HG02759 (cell line): ENCODE data around the gene LRRC4C.

Source experiments
- ATAC-seq: cut with Tn5 transposase; IDR thresholded peaks from one replicate; pipeline ENCODE4 v1.9.1; 2021; ENCODE audit warnings: mild to moderate bottlenecking, moderate library complexity; ENCODE audit not compliant: unreplicated experiment

The LRRC4C gene

GRCh38 chr11:41419901-41420300, 39.6 kb downstream of the LRRC4C start:
- ATAC-seq, result no peak

GRCh38 chr11:41414771-41415440, 44.5 kb downstream of the LRRC4C start:
- ATAC-seq, result no peak

GRCh38 chr11:41413843-41414242, 45.6 kb downstream of the LRRC4C start:
- ATAC-seq, result no peak

GRCh38 chr11:41405812-41406211, 53.6 kb downstream of the LRRC4C start:
- no peak for ATAC-seq

- ATAC-seq, result no peak
Measured at GRCh38 chr11:41404109-41404508, 55.3 kb downstream of the LRRC4C start.

DNA sequence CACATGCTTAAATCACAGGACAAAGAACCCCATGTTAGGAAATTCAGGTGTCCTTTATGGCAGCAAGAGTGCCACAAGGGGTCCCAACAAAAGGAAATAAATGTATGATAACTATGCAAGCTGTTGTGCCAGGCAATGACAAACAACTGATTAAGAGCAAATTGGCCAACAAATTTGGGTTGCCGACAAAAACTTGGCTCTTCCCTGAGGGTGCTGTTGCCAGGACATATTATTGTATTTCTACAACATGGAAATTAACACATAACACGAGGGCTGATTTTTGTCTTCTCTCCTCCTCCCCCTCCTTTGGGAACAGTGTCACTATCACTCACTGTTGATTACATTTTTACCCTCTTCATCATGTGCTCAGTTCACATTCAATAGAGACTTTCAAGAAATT, 56.0 kb downstream of the LRRC4C start:
- ATAC-seq, result no peak

DNA sequence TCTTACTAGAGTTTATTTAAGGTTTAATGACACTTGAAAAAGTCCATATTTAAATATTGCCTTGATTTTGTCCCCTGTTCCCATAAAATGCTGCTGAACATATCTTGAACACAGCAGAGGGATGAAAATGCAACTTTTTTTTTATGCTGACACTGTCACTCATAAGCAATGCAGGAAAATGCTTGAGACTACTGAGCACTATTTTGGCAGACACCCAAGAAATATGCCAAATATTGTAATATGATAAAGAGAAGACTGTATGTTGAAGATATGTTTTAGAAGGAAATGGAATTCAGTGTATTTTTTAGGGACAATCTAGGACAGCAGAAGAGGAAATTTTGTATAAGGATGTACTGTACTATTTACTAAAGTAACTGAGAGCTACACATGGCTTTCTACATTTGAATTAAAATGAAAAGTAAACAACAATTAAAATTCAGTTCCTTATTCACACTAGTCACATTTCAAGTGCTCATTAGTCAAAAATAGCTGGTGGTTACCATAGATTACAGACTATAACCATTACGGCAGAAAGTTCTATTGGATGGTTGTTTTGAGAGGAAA, 58.6 kb downstream of the LRRC4C start:
- no peak for ATAC-seq

DNA sequence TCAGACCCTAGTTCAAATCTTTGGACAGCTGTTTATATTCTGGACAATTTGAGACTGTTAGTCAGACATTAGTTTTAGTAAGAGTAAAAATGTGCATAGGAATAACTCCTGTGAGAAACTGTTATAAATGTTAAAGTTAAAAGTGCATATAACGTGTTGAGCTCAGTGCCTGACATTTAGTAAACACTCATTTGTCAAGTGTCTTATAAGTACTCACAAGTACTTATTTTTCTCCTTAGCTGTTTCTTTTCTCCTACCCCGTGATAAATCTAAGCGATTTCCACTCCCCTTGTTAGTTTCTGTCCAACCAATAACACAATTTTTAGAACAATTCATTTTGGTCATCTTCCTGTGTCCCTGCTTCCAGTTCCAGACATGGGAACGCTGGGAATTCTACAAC, 59.3 kb downstream of the LRRC4C start:
- no peak for ATAC-seq

GRCh38 chr11:41399323-41399722, 60.1 kb downstream of the LRRC4C start:
- ATAC-seq, result no peak

- ATAC-seq, result no peak
Measured at GRCh38 chr11:41398175-41398574, 61.3 kb downstream of the LRRC4C start.

DNA sequence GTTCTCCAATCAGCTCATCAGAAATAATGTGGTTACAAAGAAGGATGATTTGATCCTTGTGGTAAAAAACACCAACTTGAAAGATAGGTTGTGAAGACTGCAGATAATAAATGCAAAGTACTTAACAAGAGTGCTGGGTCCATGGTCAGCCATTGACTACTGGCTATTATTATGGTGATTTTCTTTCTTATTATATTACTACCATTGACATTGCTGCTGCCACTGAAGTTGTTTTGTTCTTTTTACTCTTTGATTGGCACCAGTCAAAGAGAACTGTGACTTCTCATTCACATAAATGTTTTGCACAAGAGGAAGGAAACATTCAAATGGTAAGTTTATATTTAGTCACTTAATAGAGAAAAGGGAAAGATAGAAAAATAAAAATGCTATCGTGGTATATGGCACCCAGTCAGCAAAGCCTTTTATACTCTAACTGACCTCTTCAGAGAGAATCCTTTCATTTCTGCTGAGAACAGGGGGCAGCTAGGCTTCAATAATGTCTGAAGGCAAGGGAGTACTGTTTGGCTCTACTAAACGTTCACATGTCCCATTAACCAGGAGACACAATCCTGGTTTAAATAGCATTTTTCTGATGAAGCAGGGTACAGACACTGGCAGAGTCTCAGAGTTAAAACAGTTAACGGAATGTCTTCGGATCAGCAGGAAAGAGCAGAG, 64.8 kb downstream of the LRRC4C start:
- no peak for ATAC-seq

- ATAC-seq, result no peak
Measured at GRCh38 chr11:41392596-41392995, 66.9 kb downstream of the LRRC4C start.

DNA sequence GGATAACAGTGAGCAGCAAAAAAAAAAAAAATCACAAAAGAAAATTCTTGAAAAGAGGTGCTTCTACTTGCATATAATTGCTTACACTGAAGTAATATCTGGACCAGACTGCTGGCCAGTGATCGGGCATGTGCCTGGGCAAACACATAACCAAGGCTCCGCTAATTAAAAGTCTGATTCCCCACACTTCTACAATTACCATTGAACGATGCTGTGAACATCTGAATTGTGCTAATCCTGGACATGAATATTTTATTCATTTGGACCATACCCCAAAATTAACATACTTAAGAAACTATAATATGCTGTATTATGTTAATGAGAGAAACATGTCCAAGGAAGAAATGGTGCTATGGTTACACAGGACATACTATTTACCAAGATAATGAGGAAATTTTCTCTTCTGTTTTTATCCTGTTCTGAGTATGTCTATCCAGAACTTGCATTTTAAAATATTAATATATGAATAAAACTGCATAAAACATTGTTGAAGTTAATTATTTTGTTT, 69.8 kb downstream of the LRRC4C start:
- no peak for ATAC-seq

DNA sequence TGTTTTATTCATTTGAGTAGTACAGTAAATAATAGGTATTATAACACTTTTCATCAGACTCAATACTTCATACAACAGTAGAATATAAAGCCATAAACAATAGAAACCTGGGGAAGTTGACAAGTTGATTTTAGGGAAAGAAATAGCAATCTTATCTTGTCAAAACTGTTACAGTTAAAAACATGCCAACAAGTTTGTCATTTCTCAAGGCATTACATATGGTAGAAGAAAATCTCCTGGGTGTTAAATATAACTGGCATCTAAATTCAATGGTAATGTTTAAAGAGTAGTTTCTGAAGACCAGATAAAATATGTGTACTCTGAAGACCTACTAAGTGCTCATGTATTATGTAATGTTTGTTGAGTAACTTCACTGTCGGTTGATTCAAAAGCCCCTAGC, 75.1 kb downstream of the LRRC4C start:
- no peak for ATAC-seq

DNA sequence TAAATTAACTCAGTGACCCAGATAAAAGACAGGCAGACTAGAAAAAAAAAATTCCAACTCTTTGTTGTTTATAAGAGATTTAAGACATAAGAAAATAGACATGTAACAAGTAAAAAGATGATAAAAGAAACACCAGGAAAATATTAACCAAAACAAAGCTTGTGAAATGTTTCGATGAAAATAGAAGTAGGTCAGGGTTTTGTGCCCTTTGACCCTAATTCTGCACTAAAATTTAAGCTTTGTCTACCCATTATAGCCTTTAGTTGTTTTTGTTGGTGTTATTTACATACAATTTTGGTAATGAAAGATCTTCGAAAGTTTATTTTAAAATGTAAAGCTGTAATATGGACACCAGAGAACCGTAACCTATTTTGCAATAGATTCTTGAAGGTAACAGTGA, 75.7 kb downstream of the LRRC4C start:
- no peak for ATAC-seq

DNA sequence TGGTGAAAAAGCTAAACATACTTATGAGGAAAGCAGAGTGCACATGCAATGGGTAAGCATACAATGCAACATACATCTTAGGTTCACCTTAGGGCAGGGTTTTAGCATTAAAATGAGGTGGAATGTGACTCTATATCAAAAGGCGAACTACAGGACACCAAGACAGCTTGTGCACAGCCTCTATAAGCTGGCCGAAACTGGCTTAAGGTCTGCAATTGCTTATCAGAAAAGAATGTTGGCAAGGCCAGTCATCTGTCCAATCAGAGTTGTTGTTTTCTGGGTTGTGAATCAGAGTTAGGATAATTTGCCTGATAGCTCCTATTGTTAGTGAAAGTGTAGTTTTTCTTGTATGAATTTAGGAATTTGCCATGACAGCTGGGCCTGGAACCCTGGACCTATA, 76.5 kb downstream of the LRRC4C start:
- ATAC-seq, result no peak

DNA sequence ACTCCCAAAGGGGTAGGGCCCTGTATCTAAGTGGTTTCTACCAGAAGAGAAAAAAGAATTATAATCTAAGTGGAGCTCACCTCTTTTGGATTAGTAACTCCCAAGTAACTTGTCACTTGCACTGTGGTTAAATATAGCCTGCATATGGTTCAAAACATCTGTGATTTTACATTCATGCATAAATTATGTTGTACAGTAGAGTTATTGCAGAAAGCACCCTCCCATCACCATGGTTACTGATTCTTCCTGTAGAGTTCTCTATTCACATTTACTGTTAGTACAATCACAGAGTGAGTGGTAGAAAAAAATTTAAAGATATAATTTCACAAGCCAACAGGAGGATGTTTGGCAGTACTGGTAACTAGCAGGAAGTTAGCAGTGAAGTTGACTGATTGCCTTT, 80.4 kb downstream of the LRRC4C start:
- no peak for ATAC-seq

DNA sequence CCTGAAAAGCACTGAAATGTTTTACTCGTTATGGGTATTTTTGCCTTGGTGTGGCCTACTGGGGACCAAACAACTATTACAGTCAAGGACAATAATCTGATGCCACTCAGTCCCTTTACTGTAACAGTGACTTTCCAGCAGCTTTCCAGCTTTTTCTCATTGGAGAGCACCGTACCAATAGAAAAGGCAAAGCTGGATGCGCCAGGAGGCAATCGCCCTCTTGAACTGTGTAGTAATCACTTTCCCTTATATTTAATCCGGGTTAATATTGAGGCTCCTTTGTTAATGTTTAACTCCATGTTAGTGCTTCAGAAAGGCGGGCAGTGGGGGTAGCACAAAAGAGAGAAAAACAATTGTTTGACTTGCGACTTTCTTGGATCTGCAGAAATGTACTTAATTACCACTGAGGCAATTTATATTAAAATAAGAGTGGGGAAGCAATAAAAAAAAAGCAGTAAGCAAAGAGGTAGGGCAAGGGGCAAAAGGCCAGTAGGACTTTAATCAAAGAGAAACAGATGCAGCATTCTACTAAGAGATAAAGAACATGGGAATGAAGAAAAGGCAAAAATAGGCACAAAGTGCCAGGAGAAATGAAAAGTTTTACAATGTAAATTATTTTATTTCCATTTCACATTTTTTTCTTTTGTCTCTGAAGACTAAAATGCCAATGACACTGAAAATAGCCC, 81.6 kb downstream of the LRRC4C start:
- no peak for ATAC-seq

GRCh38 chr11:41351825-41352224, 107.6 kb downstream of the LRRC4C start:
- no peak for ATAC-seq

GRCh38 chr11:41346042-41346441, 113.4 kb downstream of the LRRC4C start:
- no peak for ATAC-seq

- ATAC-seq, result no peak
Measured at GRCh38 chr11:41334007-41334933, 125.2 kb downstream of the LRRC4C start.
